GM12864 (cell line): ENCODE data around the gene SCFD2.

Experiments used
- DNase-seq: peaks from one replicate; pipeline ENCODE4 v3.0.0-alpha.2; 2011; ENCODE audit warnings: low read depth
- H3K4me3 ChIP-seq: 2 replicates; pipeline ENCODE4 v1.5.1; 2011; ENCODE audit warnings: mild to moderate bottlenecking, low read depth, low read length, control low read depth
- CTCF ChIP-seq: IDR thresholded peaks from 2 replicates; pipeline ENCODE4 v1.5.1; 2011; ENCODE audit warnings: low read depth, mild to moderate bottlenecking, moderate library complexity, low read length, control low read depth, inconsistent platforms; ENCODE audit errors: missing control alignments

SCFD2 gene

GRCh38 chr4:53371843-53372521 lies 6.1 kb upstream of the SCFD2 start:
- TF ChIP-seq CTCF = no peak
- no peak overlapping the region for H3K4me3 ChIP-seq
- no peak for DNase-seq

GRCh38 chr4:53371049-53371448 lies 5.2 kb upstream of the SCFD2 start:
- no peak for TF ChIP-seq CTCF
- no peak overlapping the region for H3K4me3 ChIP-seq
- DNase-seq = no peak

GRCh38 chr4:53367721-53368120 lies 1.9 kb upstream of the SCFD2 start:
- no peak for TF ChIP-seq CTCF
- no peak overlapping the region for H3K4me3 ChIP-seq
- no peak for DNase-seq

GRCh38 chr4:53366301-53366716 lies 448 bp upstream of the SCFD2 start:
- H3K4me3 ChIP-seq = peak overlapping the region; percentile 98
- no peak for TF ChIP-seq CTCF
- no peak for DNase-seq

- H3K4me3 ChIP-seq = peak overlapping the region; percentile 98
- TF ChIP-seq CTCF = no peak
- DNase-seq = no peak
Observed at GRCh38 chr4:53365121-53365485, 758 bp downstream of the SCFD2 start.

- no peak for TF ChIP-seq CTCF
- H3K4me3 ChIP-seq = peak overlapping the region; percentile 98
- DNase-seq = no peak
Observed at GRCh38 chr4:53364624-53365023, 1.2 kb downstream of the SCFD2 start.

- DNase-seq = no peak
- no peak for TF ChIP-seq CTCF
- H3K4me3 ChIP-seq = no peak overlapping the region; the same call in 1 of the 2 replicates
Observed at GRCh38 chr4:53362093-53362492, 3.8 kb downstream of the SCFD2 start.
